Stimulated activated CD4-positive, alpha-beta T cell treated with anti-CD3 and anti-CD28 coated beads, Interleukin-2, amount 100 ng/mL, for 48 hours (primary cell): ENCODE data around the gene UBB.
"Not testable (repeated sequence)": the region's sequence is repeated elsewhere in the genome, so short reads cannot be mapped to it uniquely, and the experiment has no call there.

Experiments
- DNase-seq, 2 donors: peaks; one replicate each; pipeline ENCODE4 v3.0.0-alpha.2; 2020

The UBB gene

DNA sequence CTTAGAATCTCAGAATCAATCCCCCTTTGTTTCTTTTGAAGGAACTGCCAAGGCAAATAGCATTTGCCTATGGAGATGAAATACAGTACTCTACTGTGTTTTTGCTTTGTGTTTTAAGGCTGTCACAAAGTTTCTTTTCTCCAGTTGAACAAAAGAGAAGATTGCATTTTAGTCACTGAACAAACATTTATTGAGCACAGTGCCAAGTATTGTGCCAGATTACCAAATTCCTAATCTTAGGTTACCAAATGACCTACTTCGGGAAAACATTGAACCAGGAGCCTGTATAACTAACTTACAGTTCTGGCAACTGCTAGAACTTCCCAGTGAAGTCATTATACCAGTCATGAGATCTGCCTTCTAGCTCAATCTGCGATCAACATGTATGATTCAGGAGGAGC, 3.0 kb upstream of the UBB start:
- DNase-seq, result no peak

GRCh38 chr17:16378636-16379282, 2.1 kb upstream of the UBB start:
- DNase-seq, result no peak

DNA sequence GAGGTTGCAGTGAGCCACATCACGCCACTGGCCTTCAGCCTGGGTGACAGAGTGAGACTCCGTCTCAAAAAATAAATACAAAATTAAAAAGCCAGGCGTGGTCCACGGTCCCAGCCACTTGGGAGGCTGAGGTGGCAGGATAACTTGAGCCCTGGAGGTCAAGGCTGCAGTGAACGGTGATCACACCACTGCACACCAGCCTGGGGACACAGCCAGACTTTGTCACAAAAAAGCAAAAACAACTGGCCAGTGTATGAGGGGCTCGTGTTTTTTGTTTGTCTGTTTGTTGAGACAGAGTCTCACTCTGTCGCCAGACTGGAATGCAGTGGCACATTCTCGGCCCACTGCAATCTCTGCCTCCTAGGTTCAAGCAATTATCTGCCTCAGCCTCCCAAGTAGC, 1.2 kb upstream of the UBB start:
- DNase-seq, result no peak

GRCh38 chr17:16381496-16381820, 567 bp downstream of the UBB start:
- DNase-seq, result no peak

- DNase-seq, result no peak
Measured at GRCh38 chr17:16383216-16383615, 2.3 kb downstream of the UBB start.

GRCh38 chr17:16383772-16384287, 2.9 kb downstream of the UBB start:
- no peak for DNase-seq

- no peak for DNase-seq
Measured at GRCh38 chr17:16384557-16384956, 3.7 kb downstream of the UBB start.

DNA sequence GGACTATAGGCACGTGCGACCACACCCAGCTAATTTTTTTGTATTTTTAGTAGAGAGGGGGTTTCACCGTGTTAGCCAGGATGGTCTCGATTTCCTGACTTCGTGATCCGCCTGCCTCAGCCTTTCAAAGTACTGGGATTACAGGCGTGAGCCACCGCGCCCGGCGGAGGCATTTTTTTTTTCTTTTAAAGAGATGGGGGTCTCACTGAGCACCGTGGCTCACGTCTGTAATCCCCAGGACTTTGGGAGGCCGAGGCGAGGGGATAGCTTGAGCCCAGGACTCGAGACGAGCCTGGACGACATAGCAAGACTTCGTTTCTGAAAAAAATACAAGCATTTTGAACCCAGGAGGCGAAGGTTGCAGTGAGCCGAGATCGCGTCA, 5.2 kb downstream of the UBB start:
- DNase-seq, result not testable (repeated sequence)

- DNase-seq, result no peak
Measured at GRCh38 chr17:16391451-16391850, 10.6 kb downstream of the UBB start.

GRCh38 chr17:16392491-16392890, 11.6 kb downstream of the UBB start:
- DNase-seq, result not testable (repeated sequence)

GRCh38 chr17:16395887-16396286, 15.0 kb downstream of the UBB start:
- not testable (repeated sequence) for DNase-seq

- DNase-seq, result not testable (repeated sequence)
Measured at GRCh38 chr17:16396693-16397092, 15.8 kb downstream of the UBB start.

DNA sequence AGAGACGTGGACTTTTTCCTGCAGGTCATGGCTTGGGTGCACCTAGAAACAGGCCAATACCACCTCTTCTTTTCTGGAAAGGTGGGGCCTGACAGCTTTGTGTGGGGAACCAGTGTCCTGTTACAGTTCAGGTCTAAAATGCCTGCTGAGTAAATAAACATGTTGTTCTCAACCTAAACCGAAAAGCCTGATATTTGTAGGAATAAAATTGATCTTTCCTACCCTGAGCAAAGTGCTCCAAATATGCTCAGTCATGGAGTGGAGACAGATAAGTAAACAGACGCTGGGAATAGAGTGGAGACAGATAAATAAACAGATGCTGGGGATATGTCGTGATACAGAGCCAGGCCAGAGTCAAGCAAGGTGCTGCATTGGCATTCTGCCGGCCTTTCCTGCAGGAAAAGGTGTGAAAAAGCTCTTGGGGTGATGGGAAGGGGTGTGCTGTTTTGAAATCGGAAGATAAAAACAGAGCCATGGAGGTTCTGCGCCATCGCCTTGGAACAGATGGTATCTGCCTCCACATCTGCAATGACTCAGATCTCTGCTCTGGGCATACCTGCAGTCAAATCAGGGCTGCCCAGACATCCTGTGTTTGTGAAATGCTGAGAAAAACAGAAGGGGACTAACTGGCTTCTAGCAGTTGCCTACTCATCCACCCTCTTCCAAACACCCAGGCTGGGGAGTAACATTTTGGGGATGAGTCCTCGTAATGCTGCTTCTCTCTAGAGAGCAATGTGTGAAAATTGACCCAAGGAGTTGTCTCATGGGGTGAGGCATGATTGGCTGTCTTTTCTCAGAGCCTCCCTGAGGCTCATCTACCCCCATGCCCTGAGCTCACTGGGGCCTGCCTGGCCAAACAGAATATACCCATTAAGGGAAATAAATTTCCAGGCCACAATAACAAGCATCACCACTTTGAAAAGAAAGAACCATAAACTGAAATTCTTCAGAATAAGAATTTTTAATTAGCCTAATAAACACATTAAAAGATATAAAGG, 17.7 kb downstream of the UBB start:
- no peak for DNase-seq

- DNase-seq, result not testable (repeated sequence)
Measured at GRCh38 chr17:16403847-16404246, 23.0 kb downstream of the UBB start.

- DNase-seq, result no peak
Measured at GRCh38 chr17:16406742-16407674, 26.1 kb downstream of the UBB start.

DNA sequence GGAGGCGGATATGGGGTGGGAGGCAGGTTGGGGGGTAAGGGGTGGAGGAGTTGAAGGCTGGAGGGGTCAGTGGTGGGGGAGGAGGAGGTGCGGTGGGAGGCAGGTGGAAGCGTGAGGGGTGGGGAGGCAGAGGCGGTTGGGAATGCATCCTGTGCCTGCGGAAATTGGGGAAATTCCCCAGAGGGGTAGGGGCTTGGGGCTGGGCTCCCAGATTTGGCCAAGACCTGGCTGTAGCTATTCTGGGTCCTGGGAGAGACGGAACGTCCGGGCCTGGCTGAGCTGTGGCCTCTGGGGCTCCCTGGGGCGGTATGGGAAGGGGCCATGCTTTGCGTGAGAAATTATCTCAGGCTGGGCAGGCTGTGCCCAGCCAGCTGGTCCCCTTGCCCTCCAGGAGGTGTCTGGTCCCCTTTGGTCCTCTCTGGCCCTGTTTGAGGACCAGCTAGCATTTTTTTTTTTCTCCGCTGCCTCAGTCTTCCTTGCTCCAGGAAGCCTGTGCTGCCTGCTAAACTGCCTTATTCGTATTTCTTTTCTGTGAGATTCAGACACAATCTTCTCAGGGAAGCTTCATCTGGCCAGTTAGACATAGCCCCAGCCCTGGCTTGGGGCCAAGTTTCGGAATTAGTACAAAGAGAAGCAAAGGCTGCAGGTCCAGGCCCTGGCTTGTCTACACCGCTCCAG, 27.2 kb downstream of the UBB start:
- no peak for DNase-seq

DNA sequence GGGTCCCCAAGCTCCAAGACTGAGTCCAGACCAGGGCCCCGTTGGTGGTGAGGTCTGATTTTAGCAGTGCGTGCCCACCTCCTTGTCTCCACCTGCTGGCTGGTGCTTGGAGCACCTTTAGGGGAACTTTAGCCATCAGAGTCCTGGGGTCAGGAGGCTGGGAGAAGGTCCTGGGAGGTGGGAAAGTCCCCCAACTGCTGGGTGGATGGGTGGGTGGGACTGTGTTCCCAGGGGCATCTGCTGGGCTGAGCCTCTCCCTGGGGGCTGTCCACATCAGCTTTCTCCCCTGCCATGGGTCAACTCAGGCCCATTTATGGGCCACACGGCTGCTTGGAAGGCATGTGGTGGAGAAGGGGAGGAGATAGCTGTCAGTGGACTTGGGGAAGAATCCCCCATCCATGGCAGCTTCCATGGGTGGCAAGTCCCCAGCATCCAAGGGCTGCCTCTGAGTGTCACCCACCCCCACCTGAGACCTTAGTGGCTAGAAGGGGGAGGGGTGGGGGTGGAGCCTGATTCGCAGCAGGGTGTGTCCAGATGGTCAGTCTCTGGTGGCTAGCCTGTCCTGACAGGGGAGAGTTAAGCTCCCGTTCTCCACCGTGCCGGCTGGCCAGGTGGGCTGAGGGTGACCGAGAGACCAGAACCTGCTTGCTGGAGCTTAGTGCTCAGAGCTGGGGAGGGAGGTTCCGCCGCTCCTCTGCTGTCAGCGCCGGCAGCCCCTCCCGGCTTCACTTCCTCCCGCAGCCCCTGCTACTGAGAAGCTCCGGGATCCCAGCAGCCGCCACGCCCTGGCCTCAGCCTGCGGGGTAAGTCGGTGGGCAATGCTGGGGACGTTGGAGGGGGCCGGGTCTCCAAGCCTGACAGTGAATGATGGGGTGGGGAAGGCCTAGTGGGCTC, 34.4 kb downstream of the UBB start, which contains the start of gene TRPV2:
TRPV2 (plus strand) TSS at position 541 of the 894 bp plus-strand sequence. CDS start 2,098 bp downstream, outside the sequence.
- peak; percentile 19 to 41 for DNase-seq

DNA sequence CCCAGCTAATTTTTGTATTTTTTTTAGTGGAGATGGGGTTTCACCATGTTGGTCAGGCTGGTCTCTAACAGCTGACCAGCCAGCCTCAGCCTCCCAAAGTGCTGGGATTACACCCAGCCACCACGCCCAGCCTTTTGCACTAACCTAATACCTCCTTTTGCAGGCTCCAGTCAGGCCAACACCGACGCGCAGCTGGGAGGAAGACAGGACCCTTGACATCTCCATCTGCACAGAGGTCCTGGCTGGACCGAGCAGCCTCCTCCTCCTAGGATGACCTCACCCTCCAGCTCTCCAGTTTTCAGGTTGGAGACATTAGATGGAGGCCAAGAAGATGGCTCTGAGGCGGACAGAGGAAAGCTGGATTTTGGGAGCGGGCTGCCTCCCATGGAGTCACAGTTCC, 36.5 kb downstream of the UBB start:
- DNase-seq, result no peak

- no peak for DNase-seq
Measured at GRCh38 chr17:16417896-16418684, 37.2 kb downstream of the UBB start.

- no peak for DNase-seq
Measured at GRCh38 chr17:16418685-16419068, 37.8 kb downstream of the UBB start.
